ENCODE data around the gene LAMP1.
"Not testable (repeated sequence)": the region's sequence is repeated elsewhere in the genome, so short reads cannot be mapped to it uniquely, and the experiment has no call there.

The LAMP1 gene

DNA sequence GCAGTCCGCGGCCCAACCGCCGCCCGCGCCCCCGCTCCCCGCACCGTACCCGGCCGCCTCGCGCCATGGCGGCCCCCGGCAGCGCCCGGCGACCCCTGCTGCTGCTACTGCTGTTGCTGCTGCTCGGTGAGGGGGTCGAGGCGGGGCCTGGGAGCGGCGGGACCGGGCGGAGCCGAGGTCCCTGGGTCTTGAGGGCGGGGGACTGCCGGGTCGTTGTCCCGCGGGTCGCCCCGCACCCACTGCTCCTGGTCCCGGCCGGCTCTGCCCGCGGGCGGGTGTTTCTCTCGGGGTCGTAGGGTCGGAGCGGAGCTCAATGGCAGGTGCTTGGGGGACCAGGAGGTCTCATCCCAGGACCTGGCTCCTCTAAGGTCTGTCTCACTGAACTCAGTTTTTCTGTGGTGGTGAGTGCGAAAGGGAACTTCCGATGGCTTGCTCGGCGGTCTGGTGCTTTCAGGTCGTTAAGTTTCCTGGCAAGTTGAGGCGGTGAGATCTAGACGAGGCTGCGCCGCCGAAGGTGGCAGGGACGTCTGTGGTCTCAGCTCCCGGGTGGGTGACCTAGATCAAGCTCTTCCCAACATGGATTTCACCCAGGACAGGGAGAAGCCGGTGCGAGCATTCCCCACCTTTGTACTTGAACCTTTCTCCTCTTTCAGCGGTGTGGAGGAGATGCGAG, 467 bp downstream of the LAMP1 start:
- no peak for DNase-seq (ENCODE audit: low read depth)

DNA sequence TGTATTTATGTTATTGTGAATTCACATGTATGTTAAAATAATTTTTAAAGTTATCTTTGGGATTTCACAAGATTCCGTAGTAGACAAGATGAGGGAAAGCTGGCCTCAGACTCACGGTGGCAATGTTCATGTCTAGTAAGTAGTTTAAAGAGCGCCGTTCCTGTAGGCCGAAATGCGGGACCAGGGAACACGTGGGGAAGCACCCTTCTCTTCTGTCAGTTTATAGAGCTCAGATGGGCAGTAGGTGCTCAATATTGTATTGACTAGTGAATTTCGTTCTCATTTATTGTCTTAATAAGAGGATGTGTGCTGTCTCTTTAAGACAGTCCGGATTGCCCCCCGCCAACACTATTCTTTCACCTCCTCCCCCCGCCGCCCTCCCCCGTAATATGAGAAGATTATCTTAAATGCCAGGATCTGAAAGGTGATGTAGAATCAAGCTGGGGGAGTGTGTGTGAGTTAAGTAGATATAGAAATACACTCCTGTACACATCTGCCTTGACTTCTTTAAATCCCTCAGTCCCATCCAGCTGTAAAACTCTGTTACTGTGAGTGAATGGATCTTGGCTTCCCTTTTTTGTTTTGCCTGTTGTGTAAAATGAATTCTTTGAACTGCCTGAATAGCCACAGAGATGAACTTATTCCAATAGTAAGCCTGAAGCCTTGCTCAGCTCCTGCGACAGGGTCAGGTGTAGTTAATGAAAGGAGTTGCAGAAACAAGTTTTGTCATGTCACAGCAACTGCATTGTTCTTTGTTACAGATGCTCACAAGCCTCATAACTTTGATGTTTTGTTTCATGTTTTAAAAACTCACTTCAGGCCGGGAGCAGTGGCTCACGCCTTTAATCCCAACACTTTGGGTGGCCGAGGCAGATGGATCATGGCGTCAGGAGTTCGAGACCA, 1.3 kb downstream of the LAMP1 start:
- DNase-seq (ENCODE audit: low read depth) = no peak

DNA sequence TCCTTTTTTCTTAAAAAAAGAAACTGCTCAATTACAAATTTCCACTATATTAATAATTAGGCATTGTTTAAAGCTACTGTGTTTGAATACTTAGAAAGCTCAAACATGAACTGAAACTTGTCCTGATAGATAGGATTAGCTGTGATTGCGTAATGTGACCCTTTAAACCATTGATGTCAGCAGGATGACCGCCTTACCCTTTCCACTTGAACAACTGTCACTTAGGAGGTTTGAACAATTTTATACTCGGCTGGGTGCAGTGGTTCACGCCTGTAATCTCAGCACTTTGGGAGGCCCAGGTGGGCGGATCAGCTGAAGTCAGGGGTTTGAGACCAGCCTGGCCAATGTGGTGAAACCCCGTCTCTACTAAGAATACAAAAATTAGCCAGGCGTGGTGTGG, 2.9 kb downstream of the LAMP1 start:
- DNase-seq (ENCODE audit: low read depth) = no peak

DNA sequence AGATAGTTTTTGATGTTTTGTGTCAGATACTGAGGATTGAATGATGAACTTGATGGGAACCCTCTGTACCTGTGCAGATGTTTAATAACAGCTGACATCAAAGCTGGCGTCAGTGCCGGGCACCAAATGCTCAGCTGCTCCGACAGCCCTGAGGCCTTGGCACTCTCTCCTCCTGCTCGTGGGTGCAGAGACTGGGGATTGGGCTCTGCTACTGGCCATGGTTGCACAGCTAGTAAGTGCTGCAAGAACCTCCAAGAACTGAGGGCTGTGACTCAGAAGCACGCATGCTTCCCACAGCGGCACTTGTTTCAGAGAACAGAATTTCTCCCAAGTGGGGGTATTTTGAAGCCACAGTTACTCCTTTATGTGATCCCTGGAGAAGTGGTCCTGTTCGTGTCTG, 5.9 kb downstream of the LAMP1 start:
- no peak for DNase-seq (ENCODE audit: low read depth)

GRCh38 chr13:113304121-113304520, 7.1 kb downstream of the LAMP1 start:
- DNase-seq (ENCODE audit: low read depth) = no peak

DNA sequence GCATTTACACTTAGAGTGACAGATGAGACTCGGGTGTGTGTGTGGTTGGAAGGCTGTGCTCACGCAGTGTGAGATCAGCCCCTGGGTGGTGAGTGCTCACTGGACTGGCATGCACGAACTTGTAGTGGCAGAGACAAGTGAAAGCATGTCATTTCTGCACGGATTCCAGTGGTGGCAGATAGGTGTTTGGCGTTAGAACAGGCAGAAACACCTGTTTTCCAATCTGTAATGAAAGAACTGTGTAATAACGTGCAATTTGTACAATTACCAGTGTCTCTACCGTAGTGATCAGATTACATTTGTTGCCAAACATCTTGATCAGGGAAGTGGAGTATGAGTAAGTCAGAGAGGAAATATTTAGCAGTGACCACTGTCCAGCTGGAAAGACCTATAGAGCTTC, 8.2 kb downstream of the LAMP1 start:
- DNase-seq (ENCODE audit: low read depth) = peak; percentile 35

- DNase-seq (ENCODE audit: low read depth) = no peak
Observed at GRCh38 chr13:113307491-113307890, 10.5 kb downstream of the LAMP1 start.

GRCh38 chr13:113309473-113309872, 12.4 kb downstream of the LAMP1 start:
- no peak for DNase-seq (ENCODE audit: low read depth)

GRCh38 chr13:113314112-113314511, 17.1 kb downstream of the LAMP1 start:
- DNase-seq (ENCODE audit: low read depth) = not testable (repeated sequence)

GRCh38 chr13:113314895-113315470, 17.9 kb downstream of the LAMP1 start:
- not testable (repeated sequence) for DNase-seq (ENCODE audit: low read depth)

- DNase-seq (ENCODE audit: low read depth) = no peak
Observed at GRCh38 chr13:113315992-113316391, 19.0 kb downstream of the LAMP1 start.

DNA sequence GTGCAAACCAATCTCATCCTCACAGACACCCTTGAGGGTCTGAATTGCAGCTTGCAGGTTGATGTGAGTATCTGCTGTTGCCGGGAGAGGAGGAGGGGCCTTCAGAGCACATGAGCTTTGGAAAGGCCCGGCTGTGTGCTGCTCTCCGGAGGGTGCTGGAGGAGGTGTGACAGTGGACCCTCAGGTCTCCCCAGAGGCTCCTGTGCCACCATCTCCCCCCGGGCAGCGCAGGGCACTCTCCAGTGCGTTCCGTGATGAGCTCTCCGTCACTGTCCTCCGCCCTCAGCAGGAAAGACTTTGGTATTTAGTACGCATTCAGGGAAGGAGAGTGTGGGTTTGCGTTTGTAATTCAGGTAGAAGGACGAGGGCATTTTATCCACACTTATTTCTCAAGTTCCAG, 20.0 kb downstream of the LAMP1 start:
- DNase-seq (ENCODE audit: low read depth) = no peak

- no peak for DNase-seq (ENCODE audit: low read depth)
Observed at GRCh38 chr13:113318956-113319355, 21.9 kb downstream of the LAMP1 start.

- DNase-seq (ENCODE audit: low read depth) = no peak
Observed at GRCh38 chr13:113319371-113319770, 22.3 kb downstream of the LAMP1 start.

- no peak for DNase-seq (ENCODE audit: low read depth)
Observed at GRCh38 chr13:113320226-113320875, 23.3 kb downstream of the LAMP1 start.

GRCh38 chr13:113321546-113321945, 24.5 kb downstream of the LAMP1 start:
- no peak for DNase-seq (ENCODE audit: low read depth)

DNA sequence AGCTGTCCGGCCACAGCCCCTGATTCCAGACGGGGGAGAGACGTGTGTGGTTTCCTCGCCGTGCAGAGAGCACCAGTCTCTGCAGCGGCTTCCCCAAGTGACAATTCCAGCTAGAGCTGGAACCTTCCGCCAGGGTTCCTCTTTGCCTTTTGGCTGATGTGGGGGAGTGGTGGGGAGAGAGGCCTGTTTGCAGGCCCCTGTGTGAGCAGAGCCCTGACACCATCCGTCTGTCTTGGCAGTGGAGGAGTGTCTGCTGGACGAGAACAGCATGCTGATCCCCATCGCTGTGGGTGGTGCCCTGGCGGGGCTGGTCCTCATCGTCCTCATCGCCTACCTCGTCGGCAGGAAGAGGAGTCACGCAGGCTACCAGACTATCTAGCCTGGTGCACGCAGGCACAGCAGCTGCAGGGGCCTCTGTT, 25.0 kb downstream of the LAMP1 start:
- DNase-seq (ENCODE audit: low read depth) = no peak

DNA sequence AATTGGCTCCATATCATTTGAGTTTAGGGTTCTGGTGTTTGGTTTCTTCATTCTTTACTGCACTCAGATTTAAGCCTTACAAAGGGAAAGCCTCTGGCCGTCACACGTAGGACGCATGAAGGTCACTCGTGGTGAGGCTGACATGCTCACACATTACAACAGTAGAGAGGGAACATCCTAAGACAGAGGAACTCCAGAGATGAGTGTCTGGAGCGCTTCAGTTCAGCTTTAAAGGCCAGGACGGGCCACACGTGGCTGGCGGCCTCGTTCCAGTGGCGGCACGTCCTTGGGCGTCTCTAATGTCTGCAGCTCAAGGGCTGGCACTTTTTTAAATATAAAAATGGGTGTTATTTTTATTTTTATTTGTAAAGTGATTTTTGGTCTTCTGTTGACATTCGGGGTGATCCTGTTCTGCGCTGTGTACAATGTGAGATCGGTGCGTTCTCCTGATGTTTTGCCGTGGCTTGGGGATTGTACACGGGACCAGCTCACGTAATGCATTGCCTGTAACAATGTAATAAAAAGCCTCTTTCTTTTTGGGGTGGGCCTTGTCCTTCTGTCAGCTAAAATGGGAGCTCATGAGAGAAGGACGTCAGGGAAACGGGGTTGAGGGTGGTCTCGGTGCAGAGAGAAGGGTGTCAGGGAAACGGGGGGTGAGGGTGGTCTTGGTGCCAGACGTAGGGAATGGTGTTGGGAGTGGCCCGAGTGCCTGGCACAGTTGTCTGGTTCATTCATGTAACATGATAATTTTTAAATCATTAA, 26.0 kb downstream of the LAMP1 start:
- DNase-seq (ENCODE audit: low read depth) = no peak

DNA sequence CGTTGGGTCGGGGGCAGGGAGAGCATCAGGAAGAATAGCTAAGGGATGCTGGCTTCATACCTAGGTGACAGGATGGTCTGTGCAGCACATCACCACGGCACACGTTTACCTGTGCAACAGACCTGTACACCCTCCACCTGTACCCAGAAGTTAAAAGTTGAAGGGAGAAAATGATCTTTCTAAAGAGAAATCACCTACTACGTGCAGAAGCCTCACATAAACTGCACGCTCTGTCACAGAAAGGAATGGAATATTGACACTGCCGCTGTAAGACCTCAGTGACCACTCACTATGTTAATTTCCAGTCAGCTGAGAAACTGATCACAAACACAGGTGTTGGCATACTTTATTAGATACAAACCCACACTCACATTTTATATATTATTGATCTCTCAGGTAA, 26.8 kb downstream of the LAMP1 start:
- no peak for DNase-seq (ENCODE audit: low read depth)

- DNase-seq (ENCODE audit: low read depth) = no peak
Observed at GRCh38 chr13:113324398-113324797, 27.4 kb downstream of the LAMP1 start.

GRCh38 chr13:113325779-113326178, 28.7 kb downstream of the LAMP1 start:
- DNase-seq (ENCODE audit: low read depth) = no peak

- no peak for DNase-seq (ENCODE audit: low read depth)
Observed at GRCh38 chr13:113327391-113327765, 30.3 kb downstream of the LAMP1 start.
